ENCODE data around the gene MYH15. TPM values are rescaled to one million over a fixed set of nuclear protein-coding genes. Genes with fewer than 3 reads are reported as not detected.

Gene MYH15
- total RNA-seq, 1 donor = 0.36 TPM

DNA sequence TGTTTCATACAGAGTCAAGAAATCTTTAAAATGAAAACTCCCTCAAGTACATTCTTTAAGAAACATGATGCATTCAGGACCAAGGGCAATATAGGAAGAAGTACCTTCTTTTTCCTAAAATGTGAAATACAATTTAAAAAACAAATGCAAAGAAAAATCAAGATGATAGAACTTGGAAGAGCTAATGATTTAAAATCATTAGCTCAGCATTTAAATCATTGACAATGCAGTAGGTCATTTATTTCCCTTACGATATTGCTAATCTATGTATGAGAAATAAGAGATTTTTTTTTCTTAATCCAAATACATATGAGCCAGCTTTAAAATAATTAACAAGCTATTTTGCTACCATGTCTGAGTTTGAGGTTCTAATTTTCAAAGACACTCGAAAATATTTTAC, 108.6 kb downstream of the MYH15 start:
- no peaks in the 10 kb centered on the region for H3K36me3 ChIP-seq (ENCODE audit: insufficient read depth, low read length)
- H3K4me3 ChIP-seq (ENCODE audit: insufficient read depth, low read length) = no peak overlapping the region
- DNase-seq (ENCODE audit: insufficient read length, low spot score, missing footprints) = no peak
- no peak overlapping the region for H2AFZ ChIP-seq (ENCODE audit: low read length)
- H3K4me1 ChIP-seq (ENCODE audit: insufficient read depth, low read length) = peaks cover 24% of the 10 kb centered on the region
- H4K20me1 ChIP-seq (ENCODE audit: insufficient read depth, low read length) = no peaks in the 10 kb centered on the region
- peaks cover 7% of the 10 kb centered on the region for H3K27me3 ChIP-seq (ENCODE audit: insufficient read depth, low read length)
- TF ChIP-seq, protein P1, sequence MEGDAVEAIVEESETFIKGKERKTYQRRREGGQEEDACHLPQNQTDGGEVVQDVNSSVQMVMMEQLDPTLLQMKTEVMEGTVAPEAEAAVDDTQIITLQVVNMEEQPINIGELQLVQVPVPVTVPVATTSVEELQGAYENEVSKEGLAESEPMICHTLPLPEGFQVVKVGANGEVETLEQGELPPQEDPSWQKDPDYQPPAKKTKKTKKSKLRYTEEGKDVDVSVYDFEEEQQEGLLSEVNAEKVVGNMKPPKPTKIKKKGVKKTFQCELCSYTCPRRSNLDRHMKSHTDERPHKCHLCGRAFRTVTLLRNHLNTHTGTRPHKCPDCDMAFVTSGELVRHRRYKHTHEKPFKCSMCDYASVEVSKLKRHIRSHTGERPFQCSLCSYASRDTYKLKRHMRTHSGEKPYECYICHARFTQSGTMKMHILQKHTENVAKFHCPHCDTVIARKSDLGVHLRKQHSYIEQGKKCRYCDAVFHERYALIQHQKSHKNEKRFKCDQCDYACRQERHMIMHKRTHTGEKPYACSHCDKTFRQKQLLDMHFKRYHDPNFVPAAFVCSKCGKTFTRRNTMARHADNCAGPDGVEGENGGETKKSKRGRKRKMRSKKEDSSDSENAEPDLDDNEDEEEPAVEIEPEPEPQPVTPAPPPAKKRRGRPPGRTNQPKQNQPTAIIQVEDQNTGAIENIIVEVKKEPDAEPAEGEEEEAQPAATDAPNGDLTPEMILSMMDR (IDR thresholded peaks at IDR 0.05; ENCODE audit: extremely low read depth, low read depth, low read length) = no peak
- no peaks in the 10 kb centered on the region for H3K79me2 ChIP-seq (ENCODE audit: insufficient read depth, low read length)
- no peaks in the 10 kb centered on the region for H3K9me3 ChIP-seq (ENCODE audit: low read depth, low read length)
- no peak overlapping the region for H3K4me2 ChIP-seq (ENCODE audit: insufficient read depth, low read length)
- H3K27ac ChIP-seq (ENCODE audit: low read depth, low read length) = no peak overlapping the region

GRCh38 chr3:108398510-108398909, 111.9 kb downstream of the MYH15 start:
- no peak overlapping the region for H2AFZ ChIP-seq (ENCODE audit: low read length)
- no peaks in the 10 kb centered on the region for H3K9me3 ChIP-seq (ENCODE audit: low read depth, low read length)
- no peaks in the 10 kb centered on the region for H4K20me1 ChIP-seq (ENCODE audit: insufficient read depth, low read length)
- no peak overlapping the region for H3K4me3 ChIP-seq (ENCODE audit: insufficient read depth, low read length)
- H3K27me3 ChIP-seq (ENCODE audit: insufficient read depth, low read length) = peaks cover 17% of the 10 kb centered on the region
- H3K36me3 ChIP-seq (ENCODE audit: insufficient read depth, low read length) = no peaks in the 10 kb centered on the region
- H3K4me2 ChIP-seq (ENCODE audit: insufficient read depth, low read length) = no peak overlapping the region
- H3K27ac ChIP-seq (ENCODE audit: low read depth, low read length) = no peak overlapping the region
- no peak for DNase-seq (ENCODE audit: insufficient read length, low spot score, missing footprints)
- TF ChIP-seq, protein P1 (IDR thresholded peaks at IDR 0.05; ENCODE audit: extremely low read depth, low read depth, low read length) = no peak
- H3K4me1 ChIP-seq (ENCODE audit: insufficient read depth, low read length) = peaks cover under 1% of the 10 kb centered on the region
- H3K79me2 ChIP-seq (ENCODE audit: insufficient read depth, low read length) = no peaks in the 10 kb centered on the region

DNA sequence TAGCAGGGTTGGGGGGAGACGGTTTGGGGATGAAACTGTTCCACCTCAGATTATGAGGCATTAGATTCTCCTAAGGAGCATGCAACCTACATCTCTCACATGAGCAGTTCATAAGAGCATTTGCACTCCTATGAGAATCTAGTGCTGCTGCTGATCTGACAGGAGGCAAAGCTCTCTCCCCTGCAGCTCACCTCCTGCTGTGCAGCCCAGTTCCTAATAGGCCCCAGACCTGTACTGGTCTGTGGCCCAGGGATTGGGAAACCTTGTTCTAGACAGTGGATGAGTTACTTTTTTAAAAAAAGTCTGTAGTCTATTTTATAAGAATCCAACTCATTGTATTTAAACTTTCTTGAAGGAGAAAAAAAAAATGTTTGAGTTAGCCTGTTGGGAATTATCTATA, 114.1 kb downstream of the MYH15 start:
- TF ChIP-seq, protein P1 (IDR thresholded peaks at IDR 0.05; ENCODE audit: extremely low read depth, low read depth, low read length) = no peak
- H3K4me1 ChIP-seq (ENCODE audit: insufficient read depth, low read length) = peaks cover 11% of the 10 kb centered on the region
- H3K36me3 ChIP-seq (ENCODE audit: insufficient read depth, low read length) = no peaks in the 10 kb centered on the region
- DNase-seq (ENCODE audit: insufficient read length, low spot score, missing footprints) = no peak
- no peak overlapping the region for H2AFZ ChIP-seq (ENCODE audit: low read length)
- peaks cover 24% of the 10 kb centered on the region for H3K27me3 ChIP-seq (ENCODE audit: insufficient read depth, low read length)
- no peaks in the 10 kb centered on the region for H4K20me1 ChIP-seq (ENCODE audit: insufficient read depth, low read length)
- no peak overlapping the region for H3K4me3 ChIP-seq (ENCODE audit: insufficient read depth, low read length)
- H3K9me3 ChIP-seq (ENCODE audit: low read depth, low read length) = no peaks in the 10 kb centered on the region
- H3K79me2 ChIP-seq (ENCODE audit: insufficient read depth, low read length) = no peaks in the 10 kb centered on the region
- no peak overlapping the region for H3K4me2 ChIP-seq (ENCODE audit: insufficient read depth, low read length)
- H3K27ac ChIP-seq (ENCODE audit: low read depth, low read length) = no peak overlapping the region

- no peaks in the 10 kb centered on the region for H4K20me1 ChIP-seq (ENCODE audit: insufficient read depth, low read length)
- peaks cover 40% of the 10 kb centered on the region for H3K27me3 ChIP-seq (ENCODE audit: insufficient read depth, low read length)
- H3K9me3 ChIP-seq (ENCODE audit: low read depth, low read length) = no peaks in the 10 kb centered on the region
- no peak overlapping the region for H3K4me2 ChIP-seq (ENCODE audit: insufficient read depth, low read length)
- DNase-seq (ENCODE audit: insufficient read length, low spot score, missing footprints) = no peak
- TF ChIP-seq, protein P1 (IDR thresholded peaks at IDR 0.05; ENCODE audit: extremely low read depth, low read depth, low read length) = no peak
- H3K79me2 ChIP-seq (ENCODE audit: insufficient read depth, low read length) = no peaks in the 10 kb centered on the region
- H2AFZ ChIP-seq (ENCODE audit: low read length) = no peak overlapping the region
- no peak overlapping the region for H3K27ac ChIP-seq (ENCODE audit: low read depth, low read length)
- peaks cover 11% of the 10 kb centered on the region for H3K4me1 ChIP-seq (ENCODE audit: insufficient read depth, low read length)
- no peaks in the 10 kb centered on the region for H3K36me3 ChIP-seq (ENCODE audit: insufficient read depth, low read length)
- H3K4me3 ChIP-seq (ENCODE audit: insufficient read depth, low read length) = no peak overlapping the region
These were observed 115.8 kb downstream of the MYH15 start for GRCh38 chr3:108394563-108394962.

Measured in osteoblast (primary cell).